Ectodermal cell (in vitro differentiated cells): ENCODE data around the gene UACA.
"Not testable (repeated sequence)": the region's sequence is repeated elsewhere in the genome, so short reads cannot be mapped to it uniquely, and the experiment has no call there.

Experiments used
- H3K27ac ChIP-seq: 2 replicates; pipeline ENCODE4 v1.7.0; 2013; ENCODE audit warnings: mild to moderate bottlenecking, low read depth, low read length; ENCODE audit not compliant: insufficient read depth, poor library complexity, severe bottlenecking
- H3K27me3 ChIP-seq: 2 replicates; pipeline ENCODE4 v1.7.0; 2013; ENCODE audit warnings: mild to moderate bottlenecking, low read length; ENCODE audit not compliant: insufficient read depth, control insufficient read depth, poor library complexity, severe bottlenecking
- H3K36me3 ChIP-seq: one replicate; pipeline ENCODE4 v1.7.0; 2013; ENCODE audit warnings: low read length; ENCODE audit not compliant: control insufficient read depth, insufficient read depth
- H3K4me1 ChIP-seq: one replicate; pipeline ENCODE4 v1.7.0; 2013; ENCODE audit warnings: low read length; ENCODE audit not compliant: control insufficient read depth, insufficient read depth
- H3K4me3 ChIP-seq: 2 replicates; pipeline ENCODE4 v1.7.0; 2013; ENCODE audit warnings: low read depth, low read length, control low read depth; ENCODE audit not compliant: insufficient read depth
- H3K9me3 ChIP-seq: 2 replicates; pipeline ENCODE4 v1.7.0; 2013; ENCODE audit warnings: mild to moderate bottlenecking, low read length, moderate library complexity; ENCODE audit not compliant: control insufficient read depth
- WGBS, 2 experiments: methylation state at CpG; one replicate each; pipeline ENCODE4 v1.1.7; 2013; ENCODE audit warnings: missing lambda C conversion rate in 2 of 2; 5-methylcytosine and 5-hydroxymethylcytosine counted together

Gene UACA

GRCh38 chr15:70665599-70665998 is 97.8 kb downstream of the UACA start:
- WGBS, 2 experiments, result no CpG with 5 or more reads among the region's 1 CpG
- no peaks in the 10 kb centered on the region for H3K4me1 ChIP-seq
- no peak overlapping the region for H3K27ac ChIP-seq
- no peaks in the 10 kb centered on the region for H3K27me3 ChIP-seq
- H3K36me3 ChIP-seq, result no peaks in the 10 kb centered on the region
- no peak overlapping the region for H3K4me3 ChIP-seq
- no peaks in the 10 kb centered on the region for H3K9me3 ChIP-seq

- H3K9me3 ChIP-seq, result no peaks in the 10 kb centered on the region
- WGBS, 2 experiments, result 91% methylated on average over 4 of the region's 4 CpGs
- H3K36me3 ChIP-seq, result no peaks in the 10 kb centered on the region
- no peaks in the 10 kb centered on the region for H3K4me1 ChIP-seq
- H3K4me3 ChIP-seq, result no peak overlapping the region
- no peak overlapping the region for H3K27ac ChIP-seq
- H3K27me3 ChIP-seq, result no peaks in the 10 kb centered on the region
These were observed 98.9 kb downstream of the UACA start for GRCh38 chr15:70664494-70664893.

GRCh38 chr15:70663069-70663468 is 100.3 kb downstream of the UACA start:
- H3K27ac ChIP-seq, H3K9me3 ChIP-seq, H3K36me3 ChIP-seq, H3K4me3 ChIP-seq, H3K27me3 ChIP-seq, H3K4me1 ChIP-seq: not testable (repeated sequence)
- WGBS, 2 experiments, result 90 to 100% methylated on average over 1 of the region's 3 CpGs

GRCh38 chr15:70659662-70660061 is 103.7 kb downstream of the UACA start:
- H3K4me3 ChIP-seq, result no peak overlapping the region
- H3K36me3 ChIP-seq, result no peaks in the 10 kb centered on the region
- WGBS, 2 experiments, result 94 to 98% methylated on average over 2 to 3 of the region's 3 CpGs

GRCh38 chr15:70658641-70659040 is 104.7 kb downstream of the UACA start:
- Histone ChIP-seq H3K4me1 (no peaks in the 10 kb centered on the region), H3K4me3 (no peak overlapping the region), H3K9me3 (no peaks in the 10 kb centered on the region), H3K36me3 (no peaks in the 10 kb centered on the region), H3K27ac (no peak overlapping the region), H3K27me3 (no peaks in the 10 kb centered on the region)
- WGBS, 2 experiments, result 91 to 96% methylated on average over 3 of the region's 3 CpGs

More at GRCh38 chr15:70659662-70660061, 103.7 kb downstream of the UACA start:
- Histone ChIP-seq H3K27me3 (no peaks in the 10 kb centered on the region), H3K4me1 (no peaks in the 10 kb centered on the region), H3K9me3 (no peaks in the 10 kb centered on the region), H3K27ac (no peak overlapping the region)

- 97 to 98% methylated on average over 4 of the region's 4 CpGs for WGBS, 2 experiments
- no peaks in the 10 kb centered on the region for H3K36me3 ChIP-seq
- no peak overlapping the region for H3K27ac ChIP-seq
These were observed 109.9 kb downstream of the UACA start for GRCh38 chr15:70653426-70653825.

GRCh38 chr15:70652341-70652740 is 111.0 kb downstream of the UACA start:
- Histone ChIP-seq H3K36me3 (no peaks in the 10 kb centered on the region), H3K27me3 (no peaks in the 10 kb centered on the region)
- WGBS, 2 experiments, result 100% methylated on average over 2 of the region's 2 CpGs; no CpG with 5 or more reads in 1 of the 2 experiments

More at GRCh38 chr15:70653426-70653825, 109.9 kb downstream of the UACA start:
- Histone ChIP-seq H3K27me3 (no peaks in the 10 kb centered on the region), H3K4me1 (no peaks in the 10 kb centered on the region), H3K9me3 (no peaks in the 10 kb centered on the region), H3K4me3 (no peak overlapping the region)

GRCh38 chr15:70651303-70651845 is 112.0 kb downstream of the UACA start:
- no peaks in the 10 kb centered on the region for H3K9me3 ChIP-seq
- no peaks in the 10 kb centered on the region for H3K27me3 ChIP-seq
- no peaks in the 10 kb centered on the region for H3K36me3 ChIP-seq
- WGBS, 2 experiments, result 93 to 97% methylated on average over 2 of the region's 2 CpGs
- no peaks in the 10 kb centered on the region for H3K4me1 ChIP-seq
- H3K4me3 ChIP-seq, result no peak overlapping the region
- H3K27ac ChIP-seq, result no peak overlapping the region

More at GRCh38 chr15:70652341-70652740, 111.0 kb downstream of the UACA start:
- no peak overlapping the region for H3K27ac ChIP-seq
- H3K4me1 ChIP-seq, result no peaks in the 10 kb centered on the region
- H3K9me3 ChIP-seq, result no peaks in the 10 kb centered on the region
- no peak overlapping the region for H3K4me3 ChIP-seq

- 91 to 98% methylated on average over 8 to 10 of the region's 10 CpGs for WGBS, 2 experiments
- Histone ChIP-seq H3K27me3 (no peaks in the 10 kb centered on the region), H3K36me3 (no peaks in the 10 kb centered on the region), H3K4me3 (no peak overlapping the region), H3K27ac (no peak overlapping the region), H3K9me3 (no peaks in the 10 kb centered on the region), H3K4me1 (no peaks in the 10 kb centered on the region)
These were observed 112.6 kb downstream of the UACA start for GRCh38 chr15:70650567-70651302.

- Histone ChIP-seq H3K36me3 (no peaks in the 10 kb centered on the region), H3K27ac (no peak overlapping the region), H3K9me3 (no peaks in the 10 kb centered on the region), H3K4me3 (no peak overlapping the region), H3K4me1 (no peaks in the 10 kb centered on the region), H3K27me3 (no peaks in the 10 kb centered on the region)
- WGBS, 2 experiments, result 91 to 100% methylated on average over 1 of the region's 1 CpG
These were observed 116.0 kb downstream of the UACA start for GRCh38 chr15:70647396-70647795.
